Suprapubic skin (tissue), 4 donors: ENCODE measurements around the gene PLA2R1. TPM values are rescaled to one million over a fixed set of nuclear protein-coding genes. Genes with fewer than 3 reads are reported as not detected.

Experiments used
- total RNA-seq, 4 donors: library from RNA; depleted of rRNA; stranded (reverse); fragments of >200 nt; gene quantifications; one replicate each; pipeline ENCODE4 v1.1.0, GENCODE V29; 2016

The PLA2R1 gene
- total RNA-seq, 4 donors from 2014 or later: 31.3 to 68.8 (median 40.8) TPM

Other genes starting within 250 kb of the PLA2R1 start
- gene LY75, start 157.9 kb downstream of the PLA2R1 start, total RNA-seq: 10 to 100 TPM in 3 of 4 donors, 1 to 10 TPM in 1; 8.9 to 21.2 (median 12.6) TPM
- 10 to 100 TPM in 2 of 4 donors, 1 to 10 TPM in 2; 4.4 to 13.8 (median 10.0) TPM for gene ITGB6, start 137.7 kb upstream of the PLA2R1 start, total RNA-seq